SU-DHL-6 (cell line): ENCODE data around the gene FAIM2.

Source experiments
- H2AFZ ChIP-seq: fragments of 200-600 bp; sonication (generic); 2 replicates; pipeline ENCODE4 v1.6.1; 2014; ENCODE audit warnings: low read depth, mild to moderate bottlenecking, moderate library complexity, mixed read lengths, antibody characterized with exemption, low read length; ENCODE audit not compliant: severe bottlenecking
- H3F3A ChIP-seq: fragments of 200-600 bp; shearing (Covaris generic); 2 replicates; pipeline ENCODE4 v1.6.0; 2016; ENCODE audit warnings: antibody characterized with exemption, mild to moderate bottlenecking; ENCODE audit not compliant: insufficient read depth
- H3K27ac ChIP-seq: fragments of 200-600 bp; sonication (generic); 2 replicates; pipeline ENCODE4 v1.5.1; 2016; ENCODE audit warnings: low read depth, mild to moderate bottlenecking, low read length, moderate library complexity, mixed read lengths
- H3K27me3 ChIP-seq: fragments of 200-600 bp; sonication (generic), shearing (Covaris generic); 2 replicates; pipeline ENCODE4 v1.6.0; 2014; ENCODE audit warnings: mild to moderate bottlenecking, low read length
- H3K36me3 ChIP-seq: fragments of 200-600 bp; sonication (generic); 2 replicates; pipeline ENCODE4 v1.6.1; 2014; ENCODE audit warnings: mild to moderate bottlenecking, low read length, mixed read lengths
- H3K4me2 ChIP-seq: fragments of 300-600, 200-600 bp; shearing (Covaris generic), sonication (generic); 2 replicates; pipeline ENCODE4 v1.6.0; 2014; ENCODE audit warnings: low read length, low read depth, mild to moderate bottlenecking; ENCODE audit not compliant: poor library complexity, severe bottlenecking
- H3K4me3 ChIP-seq: fragments of 200-600 bp; sonication (generic); 2 replicates; pipeline ENCODE4 v1.5.1; 2014; ENCODE audit warnings: antibody characterized with exemption, low read length, mild to moderate bottlenecking, mixed read lengths; ENCODE audit not compliant: insufficient read depth, poor library complexity, severe bottlenecking
- H3K79me2 ChIP-seq: fragments of 200-600 bp; sonication (generic); 2 replicates; pipeline ENCODE4 v1.6.1; 2014; ENCODE audit warnings: mild to moderate bottlenecking, low read length, moderate library complexity; ENCODE audit not compliant: insufficient read depth
- H3K9ac ChIP-seq: fragments of 200-600 bp; sonication (generic); 2 replicates; pipeline ENCODE4 v1.7.0; 2014; ENCODE audit warnings: mild to moderate bottlenecking, low read length
- H3K9me2 ChIP-seq: fragments of 200-600 bp; sonication (generic); replicated peaks from 2 replicates; pipeline ENCODE4 v1.6.1; 2014; ENCODE audit warnings: low read length; ENCODE audit not compliant: insufficient read depth
- H3K9me3 ChIP-seq: fragments of 200-600 bp; sonication (generic); 2 replicates; pipeline ENCODE4 v1.6.1; 2014; ENCODE audit warnings: low read length, mixed read lengths; ENCODE audit not compliant: insufficient read depth
- H4K20me1 ChIP-seq: fragments of 200-600 bp; sonication (generic); 2 replicates; pipeline ENCODE4 v1.6.1; 2014; ENCODE audit warnings: low read depth, mild to moderate bottlenecking, antibody characterized with exemption, low read length, moderate library complexity, mixed read lengths
- EZH2phosphoT487 ChIP-seq: fragments of 200-600 bp; sonication (generic), shearing (Covaris generic); conservative IDR thresholded peaks from 2 replicates; pipeline ENCODE4 v1.6.1; 2018; ENCODE audit warnings: mild to moderate bottlenecking, antibody characterized with exemption, low read length, moderate library complexity, mixed read lengths
- TF ChIP-seq, protein P1 (sequence below): fragments of 200-600 bp; sonication (generic); IDR thresholded peaks from one replicate; pipeline ENCODE4 v1.5.1; 2017; ENCODE audit warnings: antibody characterized with exemption, mild to moderate bottlenecking, low read length, moderate library complexity; ENCODE audit not compliant: insufficient read depth, poor library complexity, severe bottlenecking

The FAIM2 gene

DNA sequence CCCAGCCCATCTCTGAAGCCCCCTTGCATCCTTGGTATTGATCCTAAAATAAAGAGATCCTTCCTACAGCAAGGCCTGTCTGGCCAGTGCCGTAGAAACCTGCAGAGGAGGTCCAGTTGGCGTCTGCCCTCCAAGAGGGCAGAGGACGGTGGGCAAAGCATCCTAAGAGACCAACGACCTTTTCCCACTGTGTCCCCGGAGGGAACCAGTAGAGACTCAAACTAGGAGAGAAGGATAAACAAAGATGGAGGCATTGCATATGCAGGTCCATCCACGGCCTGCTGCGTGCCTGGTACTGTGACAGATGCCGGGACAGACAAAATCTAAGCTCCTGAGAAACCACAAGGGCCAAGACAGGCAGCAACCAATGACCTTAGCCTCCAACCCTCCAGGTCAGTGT is 79.3 kb downstream of the FAIM2 start:
- no peaks in the 10 kb centered on the region for H3K36me3 ChIP-seq
- no peak overlapping the region for H2AFZ ChIP-seq
- no peak overlapping the region for H3K27ac ChIP-seq
- H4K20me1 ChIP-seq = no peaks in the 10 kb centered on the region
- H3K9me3 ChIP-seq = no peaks in the 10 kb centered on the region
- TF ChIP-seq, protein P1, sequence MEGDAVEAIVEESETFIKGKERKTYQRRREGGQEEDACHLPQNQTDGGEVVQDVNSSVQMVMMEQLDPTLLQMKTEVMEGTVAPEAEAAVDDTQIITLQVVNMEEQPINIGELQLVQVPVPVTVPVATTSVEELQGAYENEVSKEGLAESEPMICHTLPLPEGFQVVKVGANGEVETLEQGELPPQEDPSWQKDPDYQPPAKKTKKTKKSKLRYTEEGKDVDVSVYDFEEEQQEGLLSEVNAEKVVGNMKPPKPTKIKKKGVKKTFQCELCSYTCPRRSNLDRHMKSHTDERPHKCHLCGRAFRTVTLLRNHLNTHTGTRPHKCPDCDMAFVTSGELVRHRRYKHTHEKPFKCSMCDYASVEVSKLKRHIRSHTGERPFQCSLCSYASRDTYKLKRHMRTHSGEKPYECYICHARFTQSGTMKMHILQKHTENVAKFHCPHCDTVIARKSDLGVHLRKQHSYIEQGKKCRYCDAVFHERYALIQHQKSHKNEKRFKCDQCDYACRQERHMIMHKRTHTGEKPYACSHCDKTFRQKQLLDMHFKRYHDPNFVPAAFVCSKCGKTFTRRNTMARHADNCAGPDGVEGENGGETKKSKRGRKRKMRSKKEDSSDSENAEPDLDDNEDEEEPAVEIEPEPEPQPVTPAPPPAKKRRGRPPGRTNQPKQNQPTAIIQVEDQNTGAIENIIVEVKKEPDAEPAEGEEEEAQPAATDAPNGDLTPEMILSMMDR = no peak
- TF ChIP-seq EZH2phosphoT487 = no peak
- H3K9ac ChIP-seq = no peak overlapping the region
- H3K27me3 ChIP-seq = no peaks in the 10 kb centered on the region
- no peak overlapping the region for H3K4me2 ChIP-seq
- no peaks in the 10 kb centered on the region for H3K9me2 ChIP-seq
- H3K79me2 ChIP-seq = no peaks in the 10 kb centered on the region
- no peaks in the 10 kb centered on the region for H3F3A ChIP-seq
- H3K4me3 ChIP-seq = no peak overlapping the region

DNA sequence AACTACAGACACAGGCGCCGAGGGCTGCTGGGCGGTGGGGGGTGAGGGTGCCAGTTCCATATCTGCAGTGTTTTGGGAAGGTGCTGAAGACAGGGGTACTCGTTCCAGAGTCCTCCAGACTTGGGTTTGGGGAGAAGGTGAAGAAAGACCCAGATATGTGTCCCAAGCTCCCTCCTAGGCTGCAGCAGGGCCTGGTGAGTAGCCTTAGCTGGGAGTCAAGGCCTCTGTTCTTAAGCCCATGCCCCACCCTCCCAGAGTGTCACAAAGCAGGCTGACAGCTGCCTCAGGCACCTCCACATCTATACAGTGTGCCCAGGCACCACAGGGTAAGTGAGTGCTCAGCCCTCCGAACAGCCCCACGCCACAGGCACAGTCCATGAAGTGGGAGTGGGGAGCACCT is 79.7 kb downstream of the FAIM2 start:
- H3K9me2 ChIP-seq = no peaks in the 10 kb centered on the region
- no peak overlapping the region for H3K9ac ChIP-seq
- no peaks in the 10 kb centered on the region for H3F3A ChIP-seq
- H3K79me2 ChIP-seq = no peaks in the 10 kb centered on the region
- no peak overlapping the region for H3K27ac ChIP-seq
- H4K20me1 ChIP-seq = no peaks in the 10 kb centered on the region
- TF ChIP-seq, protein P1 = no peak
- H3K9me3 ChIP-seq = no peaks in the 10 kb centered on the region
- H2AFZ ChIP-seq = no peak overlapping the region
- H3K4me2 ChIP-seq = no peak overlapping the region
- H3K27me3 ChIP-seq = no peaks in the 10 kb centered on the region
- no peak overlapping the region for H3K4me3 ChIP-seq
- H3K36me3 ChIP-seq = no peaks in the 10 kb centered on the region

GRCh38 chr12:49823350-49823749 is 80.3 kb downstream of the FAIM2 start:
- Histone ChIP-seq H3K4me3 (no peak overlapping the region), H3K9ac (no peak overlapping the region), H3K36me3 (no peaks in the 10 kb centered on the region), H4K20me1 (no peaks in the 10 kb centered on the region), H3K27ac (no peak overlapping the region), H3K9me2 (no peaks in the 10 kb centered on the region), H3K27me3 (no peaks in the 10 kb centered on the region), H3F3A (no peaks in the 10 kb centered on the region), H3K9me3 (no peaks in the 10 kb centered on the region), H3K4me2 (no peak overlapping the region), H3K79me2 (no peaks in the 10 kb centered on the region), H2AFZ (no peak overlapping the region)
- TF ChIP-seq EZH2phosphoT487 = no peak
- TF ChIP-seq, protein P1 = no peak
